Stomach (tissue), 4 donors: ENCODE data around the gene TPST2.

Source experiments
- CTCF ChIP-seq, 7 experiments: fragments of 450-650 bp in 4 of 7; fragments of 200-600 bp in 3 of 7; sonication (generic) in 3 of 7; IDR thresholded peaks; one replicate each; pipeline ENCODE4 v1.5.1; 2016 to 2019; ENCODE audit warnings: antibody characterized with exemption in 7 of 7, control low read depth in 2 of 7, mild to moderate bottlenecking in 1 of 7
- EP300 ChIP-seq: sonication (generic); formaldehyde crosslinking; IDR thresholded peaks from one replicate; pipeline ENCODE4 v1.6.1; 2017; ENCODE audit warnings: antibody characterized with exemption
- POLR2AphosphoS5 ChIP-seq, 3 donors: sonication (generic); formaldehyde crosslinking; IDR thresholded peaks; one replicate each; pipeline ENCODE4 v1.6.1; 2016; ENCODE audit warnings: antibody characterized with exemption in 3 of 3

GRCh38 chr22:26551568-26551967, 38.4 kb downstream of the TPST2 start:
- TF ChIP-seq CTCF (IDR thresholded peaks at IDR 0.05) (no peak), EP300 (no peak), POLR2AphosphoS5 (IDR thresholded peaks at IDR 0.05) (no peak)
